Stimulated activated CD4-positive, alpha-beta T cell treated with anti-CD3 and anti-CD28 coated beads, Interleukin-1b, Interleukin-23, amount 100 ng/mL, for 4 hours (primary cell): ENCODE results near the gene BCL7C.
A peak's percentile ranks its signal among the peaks of the same experiment; 100 is the strongest.

Experiments
- DNase-seq, 2 donors: peaks; one replicate each; pipeline ENCODE4 v3.0.0-alpha.2; 2020; ENCODE audit warnings: low read depth in 2 of 2

BCL7C gene

DNA sequence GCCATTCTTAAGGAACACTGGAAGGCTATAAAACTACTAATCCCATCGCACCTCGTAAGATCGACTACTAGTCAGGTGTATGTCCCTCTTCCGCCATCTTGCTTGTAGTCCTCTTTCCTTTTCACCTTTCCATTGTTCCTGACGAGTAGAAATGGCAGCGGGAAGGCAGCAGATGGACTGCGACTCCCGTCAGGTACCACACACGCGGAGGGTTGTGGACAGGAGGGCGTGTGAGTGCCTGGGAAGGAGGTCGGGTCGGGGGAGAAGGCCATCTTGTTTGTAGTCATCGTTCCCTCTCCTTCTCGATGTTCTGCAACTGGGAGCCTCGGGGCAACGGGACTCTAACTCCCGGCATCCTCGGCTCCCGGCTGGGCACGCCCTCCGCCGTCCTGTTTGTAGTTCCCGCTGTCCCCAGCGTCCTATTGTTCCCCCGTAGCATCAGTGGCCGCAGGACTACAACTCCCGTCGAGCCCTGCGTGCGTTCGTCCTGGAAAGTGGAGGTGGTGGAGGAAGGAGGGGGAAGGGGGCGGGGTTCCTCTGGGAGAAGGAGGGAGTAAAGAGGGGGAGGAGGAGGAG is 29.2 kb upstream of the BCL7C start:
- peak; percentile 90 to 91 for DNase-seq

DNA sequence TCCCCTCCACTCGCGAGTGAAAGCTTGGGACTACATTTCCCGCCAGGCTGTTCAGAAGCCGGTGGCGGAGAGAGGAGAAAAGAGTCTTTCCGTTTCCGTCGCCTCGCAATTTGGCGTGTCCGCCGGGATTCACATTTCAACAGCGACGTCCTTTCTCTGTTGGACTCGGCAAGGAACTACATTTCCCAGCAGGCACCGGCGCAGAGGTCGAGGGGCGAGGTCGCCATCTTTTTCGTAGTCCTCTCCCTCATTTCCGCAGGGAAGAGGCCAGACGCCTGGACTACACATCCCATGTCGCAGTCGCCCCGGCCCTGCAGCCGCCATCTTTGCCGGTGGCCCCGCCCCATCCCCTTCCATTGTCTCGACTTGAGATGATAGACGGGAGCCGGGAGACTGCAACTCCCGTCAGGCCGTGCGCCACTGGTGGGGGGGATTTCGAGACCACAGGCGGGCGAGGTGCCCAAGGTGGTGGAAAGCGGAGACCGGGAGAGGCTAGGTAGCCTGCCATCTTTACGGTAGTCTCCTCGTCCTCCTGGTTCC is 28.6 kb upstream of the BCL7C start:
- DNase-seq = peak; percentile 97 to 98

DNA sequence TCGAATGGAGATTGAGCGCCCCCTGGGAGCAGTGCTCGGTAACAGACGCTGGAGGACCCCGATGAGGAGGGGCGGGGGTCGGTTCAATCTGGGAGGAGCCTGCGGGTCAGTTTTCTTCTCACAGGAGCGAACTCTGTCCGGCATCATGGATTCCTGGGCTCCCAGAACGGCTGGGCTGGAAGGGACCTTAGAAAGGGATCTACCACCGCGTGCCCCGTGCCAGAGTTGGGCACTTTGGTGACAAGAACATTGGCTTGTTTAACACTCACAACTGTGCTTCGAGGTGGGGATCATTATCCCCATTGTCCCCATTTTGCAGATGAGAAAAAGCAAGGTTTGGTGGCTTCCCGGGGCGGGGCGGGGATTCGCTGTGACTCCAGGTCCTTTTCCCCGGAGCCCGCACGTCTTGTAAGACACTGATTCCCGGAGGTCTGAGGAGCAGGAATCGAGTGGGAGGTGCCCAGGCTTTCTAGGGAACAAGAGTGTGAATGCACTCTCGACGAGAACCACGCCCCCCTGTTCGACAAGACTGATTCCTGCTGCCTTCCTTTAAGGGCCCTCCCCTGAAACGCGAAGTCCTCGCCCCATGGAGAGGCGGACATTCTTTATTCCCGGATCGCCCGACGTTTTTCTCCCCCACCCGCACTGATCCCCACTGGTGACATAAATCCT is 28.0 kb upstream of the BCL7C start:
- DNase-seq = peak; percentile 83 to 84

DNA sequence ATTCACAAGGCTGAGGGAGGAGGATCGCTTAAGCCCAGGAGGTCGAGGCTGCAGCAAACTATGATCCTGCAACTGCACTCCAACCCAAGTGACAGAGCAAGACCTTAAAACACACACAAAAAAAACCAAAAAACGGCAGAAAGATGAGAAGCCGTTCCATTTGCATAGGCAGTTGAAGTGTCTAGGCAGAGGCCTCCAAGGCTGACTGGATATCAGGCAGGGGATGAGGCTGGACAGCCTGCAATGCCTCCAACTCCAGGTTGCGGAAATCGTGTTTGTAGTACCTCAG is 27.5 kb upstream of the BCL7C start:
- no peak for DNase-seq

DNA sequence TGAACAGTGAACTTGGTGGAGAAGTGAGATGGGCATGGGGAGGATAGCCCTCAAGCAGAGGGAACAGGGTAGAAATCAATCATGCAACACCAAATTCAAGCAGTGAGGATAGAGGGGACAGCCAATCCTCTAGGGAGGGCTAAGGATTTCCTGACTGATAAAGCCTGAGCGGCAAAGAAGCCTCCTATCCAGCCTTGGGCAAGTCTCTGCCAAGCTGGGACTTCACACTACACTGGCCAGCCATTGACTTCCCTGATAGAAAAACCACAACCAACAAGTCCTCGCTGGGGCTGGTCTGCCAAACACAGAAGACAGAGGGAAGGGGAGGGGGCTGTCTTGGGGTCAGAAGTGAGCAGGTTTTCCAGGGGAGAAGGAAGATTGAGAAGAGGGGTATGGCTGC is 27.0 kb upstream of the BCL7C start:
- no peak for DNase-seq

DNA sequence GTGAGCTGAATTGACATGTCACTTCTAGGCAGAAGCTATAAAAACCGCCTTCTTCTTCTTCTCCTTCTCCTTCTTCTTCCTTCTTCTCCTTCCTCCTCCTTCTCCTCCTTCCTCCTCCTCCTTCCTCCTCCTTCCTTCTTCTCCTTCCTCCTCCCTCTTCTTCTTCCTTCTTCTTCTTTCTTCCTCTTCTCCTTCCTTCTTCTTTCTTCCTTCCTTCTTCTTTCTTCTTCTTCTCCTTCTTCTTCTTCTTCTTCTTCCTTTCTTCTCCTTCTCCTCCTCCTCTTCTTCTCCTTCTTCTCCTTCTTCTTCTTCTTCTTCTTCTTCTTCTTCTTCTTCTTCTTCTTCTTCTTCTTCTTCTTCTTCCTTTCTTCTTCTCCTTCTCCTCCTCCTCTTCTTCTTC is 24.7 kb upstream of the BCL7C start:
- DNase-seq = no peak

DNA sequence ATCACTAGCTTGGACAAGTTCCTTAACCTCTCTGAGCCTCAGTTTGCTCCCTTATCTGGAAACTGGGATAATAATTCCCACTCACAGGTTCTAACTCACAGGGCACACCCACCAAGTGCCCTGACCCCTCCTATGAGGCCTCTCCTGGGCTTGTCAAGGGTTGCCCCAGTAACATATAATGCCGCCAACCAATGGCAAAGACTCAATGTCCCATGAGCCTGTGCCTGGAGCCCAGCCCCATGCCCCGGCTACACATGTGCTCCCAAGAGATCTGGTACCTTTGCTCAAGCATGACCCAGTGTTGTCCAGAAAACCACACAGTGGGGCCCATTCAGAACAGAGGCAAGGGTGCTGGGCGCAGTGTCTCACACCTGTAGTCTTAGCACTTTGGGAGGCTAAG is 21.0 kb upstream of the BCL7C start:
- DNase-seq = no peak

DNA sequence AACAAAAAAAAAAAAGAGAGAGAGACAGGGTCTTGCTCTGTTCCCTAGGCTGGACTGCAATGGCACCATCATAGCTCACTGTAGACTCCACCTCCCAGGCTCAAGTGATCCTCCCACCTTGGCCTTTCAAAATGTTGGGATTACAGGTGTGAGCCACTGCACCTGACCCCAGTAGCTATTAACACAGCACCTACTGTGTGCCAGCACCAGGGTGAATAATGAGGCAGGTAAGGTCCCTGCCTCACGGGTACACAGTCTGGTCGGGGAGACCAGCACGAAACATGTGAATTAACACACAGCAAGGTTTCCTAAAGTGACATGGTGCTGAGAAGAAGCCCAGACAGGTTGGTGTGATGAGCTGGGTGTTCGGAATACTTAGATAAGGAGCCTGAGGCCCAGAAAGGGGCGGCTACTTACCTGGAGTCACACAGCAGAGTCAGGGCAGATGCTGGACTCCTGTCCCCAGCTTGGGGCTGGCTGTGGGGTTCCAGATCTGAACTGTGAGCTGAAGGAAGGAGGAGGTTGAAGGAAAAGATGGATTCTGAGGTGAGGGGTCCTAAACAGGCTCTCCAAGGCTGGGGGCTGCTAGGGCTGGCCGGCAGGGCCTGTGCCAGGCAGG is 19.0 kb upstream of the BCL7C start:
- DNase-seq = no peak

DNA sequence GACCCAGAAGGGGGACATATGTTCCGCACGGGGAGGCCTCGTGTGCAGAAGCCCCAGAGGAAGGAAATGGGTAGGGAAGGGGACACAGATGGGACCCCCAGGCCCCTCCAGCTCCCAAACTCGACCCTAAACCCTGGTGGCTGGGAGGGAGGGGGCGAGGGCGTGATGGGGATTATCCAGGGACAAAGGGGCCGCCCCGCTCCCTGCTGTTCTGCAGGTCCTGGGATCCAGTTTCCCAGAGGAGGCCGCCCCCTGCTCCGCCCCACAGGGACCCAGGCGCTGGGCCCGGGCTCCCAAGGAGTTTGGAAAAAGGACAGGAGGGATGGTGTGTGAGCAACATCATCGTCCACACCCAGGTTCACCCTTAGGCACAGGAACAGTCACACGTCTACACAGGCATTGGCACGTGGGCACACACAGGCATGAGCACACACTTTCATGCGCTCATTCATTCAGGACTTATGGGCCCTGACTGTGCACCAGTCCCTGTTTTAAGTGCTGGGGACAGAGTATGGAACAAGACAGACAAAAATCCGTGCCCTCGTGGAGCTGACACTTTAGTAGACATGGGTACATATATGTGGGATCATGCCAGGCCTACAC is 16.7 kb upstream of the BCL7C start:
- no peak for DNase-seq

DNA sequence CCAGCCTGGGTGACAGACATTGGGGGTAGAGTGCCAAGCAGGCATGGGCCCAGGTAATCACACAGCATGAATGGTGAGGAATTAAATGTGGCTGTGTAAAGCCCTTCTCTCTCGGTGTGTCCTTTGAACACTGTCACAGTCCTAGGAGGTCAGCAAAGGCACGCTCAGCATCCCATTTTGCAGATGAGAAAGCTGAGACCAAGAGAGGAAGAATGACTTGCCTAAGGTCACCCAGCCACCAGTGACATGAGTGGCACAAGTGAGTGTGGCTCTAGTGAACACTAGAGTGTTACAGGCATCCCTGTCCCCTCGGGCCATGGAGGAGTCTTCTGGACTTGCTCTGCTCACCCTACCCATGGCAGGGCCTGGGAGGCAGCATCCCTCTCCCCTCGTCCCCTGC is 13.2 kb upstream of the BCL7C start:
- no peak for DNase-seq

DNA sequence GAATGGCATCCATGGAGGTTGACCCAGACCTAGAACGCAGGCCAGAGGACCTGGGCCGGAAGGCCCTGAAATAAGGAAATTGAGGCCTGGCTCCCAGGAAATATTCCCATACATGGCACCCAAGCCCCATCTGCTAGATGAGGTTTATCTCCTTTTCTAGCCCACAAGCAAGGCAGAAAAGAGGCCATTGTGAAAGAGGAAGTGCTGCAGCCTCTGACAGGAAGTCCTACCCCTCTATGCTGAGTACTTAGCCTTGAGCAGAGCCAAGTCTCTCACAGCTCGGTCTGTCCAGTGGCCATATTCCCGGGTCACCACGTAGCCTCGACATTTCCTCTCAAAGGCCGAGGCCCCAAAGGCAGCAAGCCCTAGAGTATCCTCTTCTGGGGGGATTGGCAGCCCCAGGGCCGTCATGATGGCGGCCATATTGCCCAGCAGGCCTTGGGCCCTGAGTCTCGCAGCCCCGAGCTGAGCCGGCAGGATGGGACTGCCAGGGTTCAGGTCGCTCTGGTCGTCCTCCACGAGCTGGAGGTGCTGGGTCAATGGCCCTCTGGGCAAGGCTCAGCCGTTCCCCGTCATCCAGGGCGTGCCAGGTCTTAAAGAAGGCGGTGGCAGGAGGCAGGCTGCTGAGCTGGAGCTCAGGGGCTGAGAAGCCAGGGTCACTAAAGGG is 10.4 kb upstream of the BCL7C start:
- no peak for DNase-seq

DNA sequence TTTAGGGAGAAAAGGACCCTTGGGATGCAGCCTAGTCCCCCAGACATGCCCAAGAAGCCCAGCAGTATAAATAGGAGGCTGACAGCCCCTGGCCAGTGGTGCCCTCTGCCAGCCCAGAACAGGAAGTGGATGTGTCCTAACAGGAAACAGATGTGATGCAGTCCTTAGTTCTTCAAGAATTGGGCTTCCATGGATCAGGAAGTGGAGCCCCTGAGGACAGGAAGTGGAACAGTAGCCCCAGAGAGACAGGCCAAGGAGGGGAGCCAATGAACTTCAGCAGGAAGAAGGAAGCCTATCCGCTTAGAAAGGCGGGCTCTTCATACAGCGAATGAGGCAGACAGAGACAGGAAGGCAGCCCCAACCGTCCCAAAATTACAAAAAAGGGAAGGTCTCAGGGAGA is 9.7 kb upstream of the BCL7C start:
- no peak for DNase-seq

DNA sequence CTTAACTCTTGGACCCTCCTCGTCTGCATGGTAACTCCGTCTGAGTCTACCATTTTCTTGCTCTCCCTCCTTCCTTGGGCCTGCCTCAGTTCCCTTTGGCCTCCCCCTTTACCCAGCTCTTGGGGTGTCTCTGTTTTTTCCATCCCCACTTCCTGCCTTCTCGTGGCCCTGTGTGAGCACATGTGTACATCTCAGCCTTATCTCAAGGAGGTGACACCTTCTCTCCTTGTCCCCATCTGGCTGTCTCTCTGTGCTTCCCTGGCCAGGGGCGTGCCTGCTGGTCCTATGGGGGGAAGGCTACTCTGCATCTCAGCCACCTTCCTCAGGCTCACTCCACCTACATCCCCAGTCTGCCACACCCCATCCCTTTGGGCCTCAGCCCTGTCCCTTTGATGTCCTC is 9.1 kb upstream of the BCL7C start:
- no peak for DNase-seq

DNA sequence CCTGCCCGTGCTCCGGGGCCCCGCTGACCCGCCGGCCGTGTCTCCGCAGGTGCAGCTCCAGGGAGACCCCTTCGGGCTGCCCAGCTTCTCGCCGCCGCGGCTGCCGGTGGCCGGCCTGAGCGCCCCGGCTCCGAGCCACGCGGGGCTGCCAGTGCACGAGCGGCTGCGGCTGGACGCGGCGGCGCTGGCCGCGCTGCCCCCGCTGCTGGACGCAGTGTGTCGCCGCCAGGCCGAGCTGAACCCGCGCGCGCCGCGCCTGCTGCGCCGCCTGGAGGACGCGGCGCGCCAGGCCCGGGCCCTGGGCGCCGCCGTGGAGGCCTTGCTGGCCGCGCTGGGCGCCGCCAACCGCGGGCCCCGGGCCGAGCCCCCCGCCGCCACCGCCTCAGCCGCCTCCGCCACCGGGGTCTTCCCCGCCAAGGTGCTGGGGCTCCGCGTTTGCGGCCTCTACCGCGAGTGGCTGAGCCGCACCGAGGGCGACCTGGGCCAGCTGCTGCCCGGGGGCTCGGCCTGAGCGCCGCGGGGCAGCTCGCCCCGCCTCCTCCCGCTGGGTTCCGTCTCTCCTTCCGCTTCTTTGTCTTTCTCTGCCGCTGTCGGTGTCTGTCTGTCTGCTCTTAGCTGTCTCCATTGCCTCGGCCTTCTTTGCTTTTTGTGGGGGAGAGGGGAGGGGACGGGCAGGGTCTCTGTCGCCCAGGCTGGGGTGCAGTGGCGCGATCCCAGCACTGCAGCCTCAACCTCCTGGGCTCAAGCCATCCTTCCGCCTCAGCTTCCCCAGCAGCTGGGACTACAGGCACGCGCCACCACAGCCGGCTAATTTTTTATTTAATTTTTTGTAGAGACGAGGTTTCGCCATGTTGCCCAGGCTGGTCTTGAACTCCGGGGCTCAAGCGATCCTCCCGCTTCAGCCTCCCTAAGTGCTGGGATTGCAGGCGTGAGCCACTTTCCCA is 8.4 kb upstream of the BCL7C start:
- DNase-seq = peak in 1 of 2 donors; percentile 56

DNA sequence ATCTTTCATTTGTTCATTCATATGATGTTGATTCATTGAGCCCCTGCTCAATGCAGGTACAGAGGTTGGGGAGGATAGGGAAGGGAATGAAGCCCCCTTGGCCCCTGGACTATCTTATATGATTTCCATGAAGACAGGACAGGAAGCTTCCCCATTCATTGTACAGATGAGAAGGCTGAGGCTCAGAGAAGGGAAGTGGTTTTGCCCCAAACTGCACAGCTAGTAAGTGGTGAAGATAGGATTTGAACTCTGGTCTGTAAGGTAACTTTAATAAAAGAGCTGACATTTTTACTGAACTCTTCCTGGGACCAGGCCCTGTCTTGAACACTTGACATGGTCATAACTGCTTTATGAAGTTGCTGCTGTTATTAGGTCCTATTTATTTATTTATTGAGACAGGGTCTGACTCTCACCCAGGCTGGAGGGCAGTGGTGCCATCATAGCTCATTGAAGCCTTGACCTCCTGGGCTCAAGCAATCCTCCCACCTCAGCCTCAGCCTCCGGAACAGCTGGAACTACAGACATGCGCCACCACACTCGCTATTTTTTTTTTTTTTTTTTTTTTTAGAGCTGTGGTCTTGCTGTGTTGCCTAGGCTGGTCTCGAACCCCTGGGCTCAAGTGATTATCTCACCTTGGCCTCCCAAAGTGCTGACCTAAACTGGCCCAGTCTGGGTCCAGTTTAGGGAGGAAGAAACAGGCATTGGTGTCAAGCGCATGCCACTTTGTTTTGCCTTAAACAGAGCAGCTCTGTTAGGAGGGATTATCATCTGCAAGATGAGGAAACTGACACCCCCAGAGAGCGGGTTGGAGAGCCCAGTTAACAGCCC is 7.5 kb upstream of the BCL7C start:
- DNase-seq = no peak

DNA sequence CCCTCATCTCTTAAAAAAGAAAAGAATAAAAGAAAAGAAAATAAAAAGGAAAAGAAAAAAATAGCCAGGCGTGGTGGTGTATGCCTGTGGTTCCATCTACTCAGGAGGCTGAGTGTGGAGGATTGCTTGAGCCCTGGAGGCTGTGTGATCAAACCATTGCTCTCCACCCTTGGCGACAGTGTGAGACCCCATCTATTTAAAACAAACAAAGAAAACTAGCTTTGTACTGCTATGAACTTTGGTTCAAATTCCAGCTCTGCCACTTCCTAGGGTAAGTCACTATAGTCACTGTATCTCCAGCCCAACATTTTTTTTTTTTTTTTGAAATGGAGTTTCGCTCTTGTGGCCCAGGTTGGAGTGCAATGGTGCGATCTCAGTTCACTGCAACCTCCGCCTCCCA is 6.7 kb upstream of the BCL7C start:
- no peak for DNase-seq

DNA sequence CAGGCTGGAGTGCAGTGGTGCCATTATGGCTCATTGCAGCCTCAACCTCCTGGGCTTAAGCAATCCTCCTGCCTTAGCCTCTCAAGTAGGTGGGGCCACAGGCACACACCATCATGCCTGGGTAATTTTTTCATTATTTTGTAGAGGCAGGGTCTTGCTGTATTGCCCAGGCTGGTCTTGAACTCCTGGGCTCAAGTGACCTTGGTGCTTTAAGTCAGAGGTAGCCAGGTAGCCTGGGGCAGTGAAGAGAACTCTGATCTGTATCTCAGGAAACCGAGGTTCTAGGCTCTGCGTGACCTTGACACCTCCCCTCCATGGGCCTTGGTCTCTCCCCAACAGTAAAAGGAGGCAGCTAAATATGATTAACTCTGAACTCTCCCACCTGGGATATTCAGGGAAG is 5.9 kb upstream of the BCL7C start:
- DNase-seq = no peak

DNA sequence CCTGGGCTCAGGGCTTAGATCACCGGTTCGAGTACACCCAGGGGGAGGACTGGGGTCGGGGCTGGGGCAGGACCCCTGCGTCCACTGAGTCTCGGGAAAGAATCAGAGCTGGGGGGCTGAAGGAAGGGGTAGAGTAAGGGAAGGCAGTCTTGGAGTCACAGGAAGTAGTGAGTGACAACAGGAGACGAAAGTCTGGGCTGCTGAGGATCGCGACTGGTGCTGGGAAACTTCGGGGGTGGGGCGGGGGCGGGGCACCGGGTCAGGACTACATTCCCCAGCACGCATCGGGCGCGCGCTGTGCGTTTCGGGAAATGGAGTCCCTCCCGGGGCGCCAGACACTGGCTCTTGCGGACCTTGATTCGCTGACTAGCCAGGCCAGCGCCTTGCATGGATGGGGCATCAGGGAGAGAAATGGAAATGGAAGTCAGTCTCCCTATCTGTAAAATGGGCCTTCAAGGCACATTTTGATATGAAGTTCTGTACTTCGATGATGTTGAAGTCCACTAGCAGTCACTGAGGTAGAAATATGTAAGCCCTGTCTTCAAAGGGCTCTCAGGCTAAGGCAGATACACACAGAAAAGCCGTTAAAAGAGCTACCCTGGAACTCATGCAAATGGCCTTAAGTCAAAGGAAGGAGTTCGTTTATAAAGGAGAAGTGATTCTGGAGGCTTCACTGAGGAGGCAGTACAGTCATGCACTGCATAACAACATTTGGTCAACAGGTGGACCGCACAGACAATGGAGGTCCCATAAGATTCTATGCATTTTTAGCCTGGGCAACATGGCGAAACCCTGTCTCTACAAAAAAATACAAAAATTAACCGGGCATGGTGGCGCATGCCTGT is 3.2 kb upstream of the BCL7C start:
- peak; percentile 65 to 76 for DNase-seq

DNA sequence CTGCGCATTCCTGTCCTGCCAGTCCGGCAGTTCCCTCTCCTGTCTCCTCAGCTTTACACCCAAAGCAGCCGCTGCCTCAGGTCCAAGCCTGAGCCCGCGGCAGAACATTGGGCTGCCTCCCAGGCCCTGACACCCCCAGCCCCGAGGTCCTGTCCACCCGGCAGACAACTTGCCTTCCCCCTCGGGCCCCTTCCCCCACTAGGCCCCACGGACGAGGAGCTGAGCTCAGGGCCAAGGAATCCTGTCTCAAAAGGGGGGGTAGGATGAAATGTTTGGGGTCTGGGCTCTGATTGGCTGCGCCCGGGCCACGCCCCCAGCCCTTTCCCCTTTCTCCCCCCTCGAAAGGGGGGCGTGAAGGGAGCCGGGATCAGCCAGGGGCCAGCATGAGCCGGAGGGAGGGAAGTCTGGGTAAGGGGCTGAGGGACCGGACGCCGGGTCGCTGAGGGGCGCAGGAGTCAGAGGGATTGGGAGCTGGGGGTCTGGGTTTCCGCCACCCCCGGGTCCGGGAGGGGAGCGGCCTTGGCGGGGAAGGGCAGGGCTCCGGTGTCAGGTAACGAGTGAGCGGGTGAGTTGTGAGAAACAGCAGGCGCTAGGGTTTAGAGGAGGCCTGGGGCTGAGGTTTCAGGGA is 2.5 kb upstream of the BCL7C start, which contains the start of gene CTF1:
CTF1 (plus strand) TSS at position 354 of the 628 bp plus-strand sequence; CDS start at position 384, 30 bp downstream.
- no peak for DNase-seq
